Muscle of leg (tissue), 16 donors: ENCODE measurements around the gene KRTAP5-9. TPM values are rescaled to one million over a fixed set of nuclear protein-coding genes. Genes with fewer than 3 reads are reported as not detected.

Experiments used
- DNase-seq: peaks from one replicate; pipeline ENCODE4 v3.0.0; 2013
- H3K27ac ChIP-seq: one replicate; pipeline ENCODE4 v1.5.1; 2013; ENCODE audit warnings: mild to moderate bottlenecking, low read length, control low read depth
- H3K27me3 ChIP-seq: one replicate; pipeline ENCODE4 v1.6.1; 2013; ENCODE audit warnings: low read length; ENCODE audit not compliant: control insufficient read depth, insufficient read depth
- H3K36me3 ChIP-seq: one replicate; pipeline ENCODE4 v1.6.1; 2013; ENCODE audit warnings: low read length; ENCODE audit not compliant: control insufficient read depth, insufficient read depth
- H3K4me1 ChIP-seq: one replicate; pipeline ENCODE4 v1.6.1; 2013; ENCODE audit warnings: low read length; ENCODE audit not compliant: control insufficient read depth, insufficient read depth
- H3K4me3 ChIP-seq: one replicate; pipeline ENCODE4 v1.5.1; 2013; ENCODE audit warnings: low read length, control low read depth
- H3K9me3 ChIP-seq: replicated peaks from 2 replicates; pipeline ENCODE4 v1.6.1; 2013; ENCODE audit warnings: low read depth, low read length; ENCODE audit not compliant: control insufficient read depth
- WGBS: methylation state at CpG from one replicate; pipeline ENCODE4 v1.1.5; 2013; ENCODE audit warnings: missing lambda C conversion rate; ENCODE audit not compliant: insufficient coverage; 5-methylcytosine and 5-hydroxymethylcytosine counted together
- long read RNA-seq, 11 donors: transcript quantifications; one replicate each; lab custom pipeline, GENCODE V29; 2026
- polyA plus RNA-seq, 8 donors: library from polyadenylated mRNA; unstranded; fragments of 120-200 nt; gene quantifications; one replicate each; pipeline versions ENCODE4 v1.2.1 to v1.2.3, GENCODE V29; 2013; ENCODE audit warnings: inconsistent platforms in 1 of 8, low replicate concordance in 1 of 8; ENCODE audit not compliant: insufficient read length in 8 of 8, insufficient read depth in 1 of 8
- total RNA-seq: library from RNA; stranded (reverse); fragments of 120-200 nt; gene quantifications from one replicate; pipeline ENCODE4 v1.2.4, GENCODE V29; 2013

Gene KRTAP5-9
- not detected for total RNA-seq
- under 1 TPM in 4 of 8 donors, not detected in 4; 0.16 to 0.34 (median 0.22) TPM for polyA plus RNA-seq
- long read RNA-seq, donor 1 = 0 reads
- long read RNA-seq, donor 2 = 0 reads
- long read RNA-seq, donor 3 = 0 reads
- long read RNA-seq, donor 4 = 0 reads
- long read RNA-seq, donor 5 = 0 reads
- long read RNA-seq, donor 6 = 0 reads
- long read RNA-seq, donor 7 = 0 reads
- long read RNA-seq, donor 8 = 0 reads
- long read RNA-seq, donor 9 = 0 reads
- long read RNA-seq, donor 10 = 0 reads
- long read RNA-seq, donor 11 = 0 reads

GRCh38 chr11:71548120-71548519 is at the start of gene KRTAP5-9:
Gene KRTAP5-9, plus strand, starts transcription at chr11:71548420. Its CDS starts 238 bp downstream, at chr11:71548658.
- WGBS = 64% methylated on average over 3 of the region's 5 CpGs

GRCh38 chr11:71499125-71499524 is 49.1 kb upstream of the KRTAP5-9 start:
- 73% methylated on average over 7 of the region's 13 CpGs for WGBS
- no peak overlapping the region for H3K27ac ChIP-seq
- no peak overlapping the region for H3K4me3 ChIP-seq
- H3K36me3 ChIP-seq = peaks cover 53% of the 10 kb centered on the region
- H3K9me3 ChIP-seq = no peaks in the 10 kb centered on the region
- peak; percentile 16 for DNase-seq
- H3K4me1 ChIP-seq = peaks cover 19% of the 10 kb centered on the region
- no peaks in the 10 kb centered on the region for H3K27me3 ChIP-seq

More at GRCh38 chr11:71548120-71548519, at the start of gene KRTAP5-9:
- no peaks in the 10 kb centered on the region for H3K36me3 ChIP-seq
- H3K9me3 ChIP-seq = peaks cover 4% of the 10 kb centered on the region
- no peak within 1 kb of the TSS for H3K4me3 ChIP-seq
- DNase-seq = peak; percentile 9
- H3K4me1 ChIP-seq = peaks cover 7% of the 10 kb centered on the region
- H3K27ac ChIP-seq = no peak within 1 kb of the TSS
- H3K27me3 ChIP-seq = peaks cover 5% of the 10 kb centered on the region

GRCh38 chr11:71499546-71499945 is 48.7 kb upstream of the KRTAP5-9 start:
- Histone ChIP-seq H3K36me3 (peaks cover 49% of the 10 kb centered on the region), H3K4me3 (no peak overlapping the region), H3K9me3 (no peaks in the 10 kb centered on the region), H3K4me1 (peaks cover 19% of the 10 kb centered on the region), H3K27me3 (no peaks in the 10 kb centered on the region), H3K27ac (no peak overlapping the region)
- no peak for DNase-seq
- WGBS = 100% methylated on average over 1 of the region's 6 CpGs

- Histone ChIP-seq H3K27ac (no peak overlapping the region), H3K36me3 (peaks cover 49% of the 10 kb centered on the region), H3K9me3 (no peaks in the 10 kb centered on the region), H3K4me1 (peaks cover 19% of the 10 kb centered on the region), H3K4me3 (no peak overlapping the region), H3K27me3 (no peaks in the 10 kb centered on the region)
- peak; percentile 28 for DNase-seq
- 75% methylated on average over 5 of the region's 6 CpGs for WGBS
Observed at GRCh38 chr11:71500601-71501021, 47.6 kb upstream of the KRTAP5-9 start.

- no peak overlapping the region for H3K27ac ChIP-seq
- H3K9me3 ChIP-seq = no peaks in the 10 kb centered on the region
- DNase-seq = no peak
- peaks cover 19% of the 10 kb centered on the region for H3K4me1 ChIP-seq
- H3K4me3 ChIP-seq = no peak overlapping the region
- H3K27me3 ChIP-seq = no peaks in the 10 kb centered on the region
- 73% methylated on average over 26 of the region's 30 CpGs for WGBS
- H3K36me3 ChIP-seq = peaks cover 42% of the 10 kb centered on the region
Observed at GRCh38 chr11:71501071-71501985, 46.9 kb upstream of the KRTAP5-9 start.

- no peak for DNase-seq
- Histone ChIP-seq H3K4me3 (no peak overlapping the region), H3K27me3 (no peaks in the 10 kb centered on the region), H3K27ac (no peak overlapping the region), H3K4me1 (peaks cover 19% of the 10 kb centered on the region), H3K36me3 (peaks cover 35% of the 10 kb centered on the region), H3K9me3 (no peaks in the 10 kb centered on the region)
- 91% methylated on average over 5 of the region's 10 CpGs for WGBS
Observed at GRCh38 chr11:71502026-71502425, 46.2 kb upstream of the KRTAP5-9 start.

GRCh38 chr11:71502871-71503435 is 45.3 kb upstream of the KRTAP5-9 start:
- Histone ChIP-seq H3K27ac (no peak overlapping the region), H3K27me3 (no peaks in the 10 kb centered on the region), H3K36me3 (peaks cover 26% of the 10 kb centered on the region), H3K4me1 (peaks cover 19% of the 10 kb centered on the region), H3K9me3 (no peaks in the 10 kb centered on the region), H3K4me3 (no peak overlapping the region)
- WGBS = 92% methylated on average over 9 of the region's 15 CpGs
- no peak for DNase-seq

- Histone ChIP-seq H3K36me3 (peaks cover 12% of the 10 kb centered on the region), H3K27ac (no peak overlapping the region)
Observed at GRCh38 chr11:71504531-71504930, 43.7 kb upstream of the KRTAP5-9 start.

GRCh38 chr11:71505001-71505400 is 43.2 kb upstream of the KRTAP5-9 start:
- H3K27ac ChIP-seq = no peak overlapping the region
- no peak for DNase-seq
- H3K36me3 ChIP-seq = peaks cover 9% of the 10 kb centered on the region
- peaks cover 12% of the 10 kb centered on the region for H3K4me1 ChIP-seq
- no CpG with 5 or more reads among the region's 2 CpGs for WGBS
- peaks cover 6% of the 10 kb centered on the region for H3K9me3 ChIP-seq
- H3K27me3 ChIP-seq = no peaks in the 10 kb centered on the region
- no peak overlapping the region for H3K4me3 ChIP-seq

More at GRCh38 chr11:71504531-71504930, 43.7 kb upstream of the KRTAP5-9 start:
- DNase-seq = no peak
- no peaks in the 10 kb centered on the region for H3K27me3 ChIP-seq
- H3K4me3 ChIP-seq = no peak overlapping the region
- H3K4me1 ChIP-seq = peaks cover 13% of the 10 kb centered on the region
- 61% methylated on average over 8 of the region's 10 CpGs for WGBS
- H3K9me3 ChIP-seq = peaks cover 1% of the 10 kb centered on the region

- Histone ChIP-seq H3K4me1 (peaks cover 6% of the 10 kb centered on the region), H3K27me3 (no peaks in the 10 kb centered on the region), H3K9me3 (peaks cover 13% of the 10 kb centered on the region), H3K27ac (no peak overlapping the region), H3K36me3 (peaks cover 9% of the 10 kb centered on the region), H3K4me3 (no peak overlapping the region)
- DNase-seq = no peak
- 61% methylated on average over 8 of the region's 9 CpGs for WGBS
Observed at GRCh38 chr11:71505781-71506180, 42.4 kb upstream of the KRTAP5-9 start.
